HCEC 1CT (cell line): ENCODE data around the gene HIVEP3.

Experiments used
- DNase-seq: peaks from one replicate; pipeline ENCODE4 v3.0.0-alpha.2; 2017

HIVEP3 gene

GRCh38 chr1:41749991-41750745, 168.6 kb downstream of the HIVEP3 start:
- no peak for DNase-seq

- no peak for DNase-seq
Measured at GRCh38 chr1:41745022-41745421, 173.7 kb downstream of the HIVEP3 start.

- peak; percentile 60 for DNase-seq
Measured at GRCh38 chr1:41743366-41743765, 175.4 kb downstream of the HIVEP3 start.

- peak; percentile 71 for DNase-seq
Measured at GRCh38 chr1:41742219-41742618, 176.5 kb downstream of the HIVEP3 start.

GRCh38 chr1:41741244-41741643, 177.5 kb downstream of the HIVEP3 start:
- DNase-seq, result no peak

GRCh38 chr1:41740630-41741239, 178.0 kb downstream of the HIVEP3 start:
- DNase-seq, result no peak

- no peak for DNase-seq
Measured at GRCh38 chr1:41740058-41740457, 178.7 kb downstream of the HIVEP3 start.

GRCh38 chr1:41739061-41739955, 179.4 kb downstream of the HIVEP3 start:
- no peak for DNase-seq

- DNase-seq, result no peak
Measured at GRCh38 chr1:41738475-41738874, 180.2 kb downstream of the HIVEP3 start.

GRCh38 chr1:41738006-41738405, 180.7 kb downstream of the HIVEP3 start:
- no peak for DNase-seq

- no peak for DNase-seq
Measured at GRCh38 chr1:41735631-41736260, 183.0 kb downstream of the HIVEP3 start.

GRCh38 chr1:41735139-41735538, 183.6 kb downstream of the HIVEP3 start:
- DNase-seq, result no peak

GRCh38 chr1:41734201-41734970, 184.3 kb downstream of the HIVEP3 start:
- DNase-seq, result no peak

- no peak for DNase-seq
Measured at GRCh38 chr1:41733725-41734124, 185.0 kb downstream of the HIVEP3 start.

GRCh38 chr1:41733021-41733420, 185.7 kb downstream of the HIVEP3 start:
- no peak for DNase-seq

- DNase-seq, result no peak
Measured at GRCh38 chr1:41731516-41732030, 187.1 kb downstream of the HIVEP3 start.

- no peak for DNase-seq
Measured at GRCh38 chr1:41730806-41731205, 187.9 kb downstream of the HIVEP3 start.

GRCh38 chr1:41728403-41729202, 190.1 kb downstream of the HIVEP3 start:
- DNase-seq, result no peak

- no peak for DNase-seq
Measured at GRCh38 chr1:41727749-41728115, 191.0 kb downstream of the HIVEP3 start.

- DNase-seq, result no peak
Measured at GRCh38 chr1:41726899-41727748, 191.6 kb downstream of the HIVEP3 start.
